ENCODE measurements around the gene LSM11.

GRCh38 chr5:157734436-157734835, 9.1 kb upstream of the LSM11 start:
- TF ChIP-seq SNAI2 (CRISPR knock-in tag; IDR thresholded peaks at IDR 0.05) (no peak), ZFP3 (CRISPR knock-in tag; IDR thresholded peaks at IDR 0.05) (no peak), ZNF70 (CRISPR knock-in tag; IDR thresholded peaks at IDR 0.05) (no peak), GLIS3 (CRISPR knock-in tag; IDR thresholded peaks at IDR 0.05) (no peak), PPARA (CRISPR knock-in tag; IDR thresholded peaks at IDR 0.05; ENCODE audit: borderline replicate concordance) (no peak), ESRRG (CRISPR knock-in tag; IDR thresholded peaks at IDR 0.05) (no peak), ZFP30 (CRISPR knock-in tag; IDR thresholded peaks at IDR 0.05) (no peak), CREB5 (CRISPR knock-in tag; IDR thresholded peaks at IDR 0.05; ENCODE audit: low read depth) (no peak)

All from SK-N-SH treated with all-trans-retinoic acid at 6 μM for 48 hours (cell line).